NK-92 treated with Interleukin-12 subunit alpha and Interleukin-12 subunit beta, amount 100 ng/mL, for 24 hours (cell line): ENCODE data around the gene SLC9A2.

Source experiments
- DNase-seq: peaks from one replicate; lab custom pipeline; 2025; lab: John Stamatoyannopoulos, UW

The SLC9A2 gene

DNA sequence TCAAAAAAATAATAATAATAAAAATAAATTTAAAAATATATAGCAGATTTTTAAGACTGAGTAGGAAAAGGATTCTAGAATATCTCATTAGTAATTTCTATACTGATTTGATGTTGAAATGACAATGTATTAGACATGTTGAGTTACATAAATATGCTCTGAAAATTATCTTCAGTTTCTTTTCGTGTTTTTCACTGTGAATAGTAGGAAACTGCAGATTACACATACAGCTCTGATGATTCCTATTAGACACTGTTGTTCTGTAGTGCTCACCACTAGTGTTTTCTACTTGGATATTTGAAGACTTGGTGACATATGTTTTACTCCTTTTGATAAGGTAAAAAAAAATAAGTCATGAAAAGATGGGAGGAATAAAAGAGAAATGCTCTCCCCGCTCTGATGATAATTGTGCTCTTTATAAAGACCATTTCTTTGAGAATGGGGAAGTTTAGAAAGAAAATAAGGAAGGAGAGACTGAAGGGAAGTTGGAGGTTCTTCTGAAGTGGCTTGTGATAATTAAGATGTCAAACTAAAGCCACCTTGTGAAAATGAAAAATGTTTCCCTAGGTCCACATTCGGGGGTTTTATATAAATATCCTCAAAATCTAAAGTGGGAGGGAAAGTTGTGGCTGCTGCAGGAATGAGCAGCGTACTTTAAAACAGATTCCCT, 52.9 kb downstream of the SLC9A2 start:
- DNase-seq = no peak

DNA sequence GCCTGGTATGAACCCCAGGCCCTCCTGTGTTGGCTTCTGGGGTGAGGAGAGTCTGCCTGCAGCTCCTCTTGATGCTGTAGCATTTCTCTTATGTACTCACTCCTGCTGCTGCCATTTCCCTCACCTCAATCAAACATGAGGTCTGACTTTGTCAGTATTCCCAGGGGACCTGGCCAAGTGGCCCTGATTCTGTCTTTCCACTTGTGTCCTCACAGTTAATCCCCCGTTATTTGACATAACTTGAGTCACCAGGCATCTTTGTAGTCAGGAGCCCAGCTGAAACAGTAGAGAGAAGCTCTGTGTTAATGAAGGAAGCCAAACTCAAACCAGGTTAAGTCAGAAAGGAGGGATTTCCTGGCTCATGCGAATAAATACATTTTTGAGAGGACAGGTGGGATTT, 55.0 kb downstream of the SLC9A2 start:
- no peak for DNase-seq

DNA sequence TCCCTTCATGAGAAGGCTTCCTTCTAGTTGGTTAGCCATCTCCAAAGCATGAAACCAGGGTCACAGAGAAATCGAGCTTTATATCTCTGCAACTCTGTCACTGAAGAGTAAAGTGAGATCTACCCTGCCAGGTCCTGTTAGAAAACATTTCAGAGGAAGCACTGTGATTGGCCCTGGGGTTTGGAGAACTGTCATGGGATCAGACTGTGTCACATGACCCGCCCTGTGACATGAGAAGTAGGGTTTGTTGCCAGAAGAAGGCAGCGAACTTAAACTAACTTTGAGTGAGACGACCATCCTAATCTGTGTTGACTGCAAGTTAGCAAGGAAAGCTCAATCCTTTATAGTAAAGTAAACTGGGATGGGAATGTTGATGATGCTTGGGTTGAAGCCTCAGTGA, 55.5 kb downstream of the SLC9A2 start:
- no peak for DNase-seq

DNA sequence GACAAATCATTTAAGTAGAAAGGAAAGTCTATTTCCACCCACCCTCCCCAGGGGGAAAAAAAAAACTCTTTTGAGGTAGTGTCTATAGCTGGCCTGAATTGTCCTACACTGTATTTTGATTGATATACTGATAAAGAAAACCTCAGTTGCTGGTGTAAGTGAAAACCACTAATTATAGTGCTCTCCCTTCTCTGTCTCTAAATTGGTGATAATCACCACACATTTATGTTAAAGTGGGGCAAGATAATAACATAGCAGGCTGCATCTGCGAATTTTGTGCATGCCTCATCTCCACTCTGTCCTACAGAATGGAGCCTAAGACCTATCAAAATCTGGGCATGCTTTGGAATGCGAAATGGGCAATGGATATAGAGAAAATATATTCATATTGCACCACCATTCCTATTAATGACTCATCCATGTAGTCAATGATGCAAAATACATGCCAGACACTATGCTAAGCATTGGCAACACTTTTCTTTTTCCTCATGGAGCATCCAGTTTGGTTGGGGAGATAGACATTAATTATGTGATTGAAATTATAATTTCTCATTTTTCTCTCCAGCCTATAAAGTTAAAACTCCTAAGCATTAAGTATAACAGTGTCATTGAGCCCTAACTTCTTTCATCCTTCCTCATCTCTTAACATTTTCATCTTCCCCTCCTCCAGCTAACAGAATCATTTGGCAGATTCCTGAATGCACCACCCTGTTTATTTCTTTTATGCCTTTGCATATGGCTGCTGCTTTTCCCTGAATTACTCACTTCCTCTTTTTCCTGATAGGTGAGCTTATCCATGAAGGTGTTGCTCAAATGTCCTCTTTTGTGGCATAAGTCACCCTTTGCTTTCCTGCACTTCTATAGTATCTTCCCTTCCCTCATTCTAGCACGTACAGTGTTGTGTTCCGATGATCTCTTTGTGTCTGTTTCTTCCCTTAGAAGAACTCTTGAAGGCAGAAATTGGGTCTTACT, 58.2 kb downstream of the SLC9A2 start:
- DNase-seq = no peak

DNA sequence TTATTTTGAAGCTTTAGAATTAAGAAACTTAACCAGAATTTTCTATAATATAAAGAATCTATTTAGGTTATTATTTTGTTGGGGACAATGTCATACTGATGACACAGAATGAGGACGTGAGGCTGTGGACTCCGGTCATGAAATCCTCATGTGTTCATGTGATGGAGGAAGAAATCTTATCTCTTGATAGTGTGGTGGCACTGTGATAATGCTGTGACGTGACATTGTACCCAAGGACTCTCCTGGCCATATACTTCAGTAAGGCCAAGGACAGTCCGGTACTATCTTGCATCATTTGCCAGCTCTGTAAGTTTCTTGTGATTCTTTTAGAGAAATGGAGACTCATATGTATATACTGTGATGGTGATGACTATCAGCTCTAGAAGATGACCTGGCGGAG, 59.1 kb downstream of the SLC9A2 start:
- no peak for DNase-seq

DNA sequence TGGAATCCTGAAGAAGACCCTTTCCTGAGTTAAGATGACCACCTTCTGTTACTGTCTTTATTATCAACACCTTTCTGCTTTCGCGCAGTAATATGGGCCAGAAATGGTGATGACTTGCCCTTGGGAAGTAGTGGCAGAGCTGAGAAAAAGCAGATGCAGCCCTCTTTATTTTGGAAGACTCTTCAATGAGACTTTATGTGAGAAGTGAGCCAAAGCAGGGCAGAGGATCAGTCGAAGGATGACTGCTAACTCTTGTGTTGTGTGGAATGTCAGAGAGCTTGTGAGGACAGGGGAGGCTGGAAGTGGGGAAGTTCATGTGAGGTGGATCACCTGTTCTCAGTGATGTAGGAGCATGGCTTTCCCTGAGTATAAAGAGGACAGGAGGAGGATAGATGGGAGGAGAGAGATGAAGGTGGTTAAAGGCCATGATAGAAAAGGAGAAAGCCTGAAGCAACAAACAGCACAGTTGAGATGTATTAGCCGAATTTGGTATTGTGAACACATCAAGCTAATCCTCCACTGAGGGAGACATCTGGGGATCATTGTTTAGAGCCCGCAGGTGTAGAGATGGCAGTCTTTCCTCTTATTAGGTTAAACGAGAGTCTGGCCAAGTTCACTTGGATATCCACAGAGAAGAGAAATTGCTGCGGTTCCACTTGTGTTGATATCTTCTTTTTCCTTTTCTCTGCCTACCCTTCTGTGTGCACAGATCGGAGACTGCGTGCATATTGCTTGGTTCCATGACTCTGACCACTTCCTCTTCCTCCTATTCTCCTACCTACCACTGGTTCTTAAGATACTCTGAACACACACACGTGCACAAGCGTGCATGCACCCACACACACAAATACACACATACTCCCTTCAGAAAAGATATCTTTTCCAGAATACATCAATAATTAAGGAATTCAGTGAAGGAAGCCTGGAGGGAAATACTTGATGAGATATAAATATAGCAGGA, 67.4 kb downstream of the SLC9A2 start:
- no peak for DNase-seq

DNA sequence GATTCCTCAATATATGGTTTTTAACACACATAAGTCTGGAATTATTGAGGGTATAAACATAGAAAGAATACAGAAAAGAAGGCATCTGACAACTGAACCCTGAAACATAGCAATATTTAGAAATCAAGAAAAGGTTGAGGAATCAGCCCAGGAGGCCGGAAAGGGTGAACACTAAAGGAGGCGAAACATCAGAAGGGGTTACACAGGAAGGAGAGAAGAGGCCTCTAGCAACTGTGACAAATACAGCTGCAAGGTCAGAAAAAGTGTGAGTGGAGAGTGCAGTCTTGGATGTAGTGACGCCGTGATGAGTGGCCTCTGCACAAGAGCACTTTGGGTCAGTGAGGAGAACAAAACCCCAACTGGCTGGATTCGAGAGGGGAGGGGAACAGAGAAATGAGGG, 70.7 kb downstream of the SLC9A2 start:
- DNase-seq = no peak

DNA sequence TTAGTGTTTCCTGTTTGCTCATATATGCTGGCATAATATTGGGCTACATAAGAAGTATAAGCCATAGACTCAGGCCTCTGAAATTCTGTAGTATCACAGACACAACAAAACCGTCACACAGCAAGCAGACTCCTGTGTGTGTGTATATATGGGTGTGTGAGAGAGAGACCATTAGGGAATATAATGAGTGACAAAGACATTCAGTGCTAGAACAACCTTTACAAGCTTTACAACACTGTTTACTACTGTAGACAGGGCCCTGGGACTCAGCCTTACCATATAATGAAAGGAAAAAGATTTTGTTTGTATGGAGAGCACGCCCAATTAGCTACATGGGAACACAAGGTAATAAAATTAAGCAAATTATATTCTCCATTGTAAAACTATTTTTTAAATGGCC, 77.1 kb downstream of the SLC9A2 start:
- DNase-seq = no peak

DNA sequence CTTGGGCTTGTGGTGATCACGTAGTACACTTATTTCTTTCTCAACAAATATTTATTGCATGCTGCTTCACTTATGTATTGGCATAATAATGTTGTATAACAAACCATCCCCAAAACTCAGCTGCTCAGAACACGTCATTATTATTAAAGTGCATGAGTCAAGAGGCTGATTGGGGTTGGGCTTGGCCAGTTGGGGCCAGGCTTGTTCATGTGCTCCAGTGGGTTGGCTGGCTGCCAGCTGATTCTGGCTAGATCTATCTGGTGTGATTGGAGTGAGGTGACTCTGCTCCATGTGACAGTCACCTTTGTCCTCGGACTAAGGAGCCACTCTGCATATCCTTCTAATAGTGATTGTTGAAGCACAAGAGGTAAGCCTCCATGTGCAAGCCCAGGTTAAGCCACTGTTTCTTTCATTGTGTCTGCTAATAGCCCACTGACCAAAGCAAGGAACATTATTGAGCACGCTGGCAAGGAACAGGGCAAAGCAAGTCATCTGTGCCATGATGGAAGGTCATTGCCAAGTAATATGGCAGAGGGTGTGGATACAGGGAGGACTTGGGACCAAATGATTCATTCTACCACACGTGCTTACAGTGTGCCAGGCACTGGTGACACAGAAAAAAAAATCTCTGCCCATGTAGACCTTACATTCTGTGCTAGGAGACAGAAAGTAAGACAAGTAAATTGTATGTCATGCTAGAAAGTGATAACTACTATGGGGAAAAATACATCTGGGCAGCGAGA, 79.2 kb downstream of the SLC9A2 start:
- no peak for DNase-seq

DNA sequence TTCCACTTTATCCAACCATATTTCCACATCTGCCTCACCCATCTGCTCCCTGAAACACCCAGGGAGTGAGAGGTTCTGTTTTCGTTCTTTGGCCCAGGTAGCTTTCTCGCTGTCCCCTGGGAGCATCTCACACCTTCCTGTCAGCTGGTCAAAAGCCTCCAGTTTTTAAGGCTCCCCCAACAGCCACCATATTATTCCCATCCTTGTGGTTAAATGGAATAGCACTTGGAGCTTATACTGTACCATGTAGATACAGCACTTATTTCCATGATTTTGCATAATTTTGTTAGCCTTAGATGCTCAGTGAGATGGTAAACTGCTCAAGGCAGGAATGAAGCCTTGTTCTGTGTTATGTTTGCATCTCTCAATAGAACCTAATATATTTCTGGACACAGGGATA, 84.0 kb downstream of the SLC9A2 start:
- no peak for DNase-seq

DNA sequence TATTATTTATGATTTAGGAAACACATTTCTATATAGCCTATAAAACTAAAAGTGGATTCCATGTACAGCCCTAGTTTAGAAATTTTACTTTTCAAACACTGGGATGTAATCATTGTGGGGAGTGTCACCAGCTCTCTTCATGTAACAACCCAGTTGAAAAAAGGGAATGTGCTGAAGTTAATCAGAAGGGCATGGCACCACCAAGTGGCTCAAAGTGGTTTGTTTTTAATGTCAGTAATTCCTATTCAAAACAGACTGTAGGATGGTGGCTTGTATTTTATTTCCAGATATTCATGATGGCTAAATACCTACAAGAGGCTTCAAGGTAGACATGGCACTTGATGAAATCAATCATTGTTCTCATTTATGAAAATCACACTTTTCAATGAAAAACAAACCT, 84.4 kb downstream of the SLC9A2 start:
- DNase-seq = no peak

DNA sequence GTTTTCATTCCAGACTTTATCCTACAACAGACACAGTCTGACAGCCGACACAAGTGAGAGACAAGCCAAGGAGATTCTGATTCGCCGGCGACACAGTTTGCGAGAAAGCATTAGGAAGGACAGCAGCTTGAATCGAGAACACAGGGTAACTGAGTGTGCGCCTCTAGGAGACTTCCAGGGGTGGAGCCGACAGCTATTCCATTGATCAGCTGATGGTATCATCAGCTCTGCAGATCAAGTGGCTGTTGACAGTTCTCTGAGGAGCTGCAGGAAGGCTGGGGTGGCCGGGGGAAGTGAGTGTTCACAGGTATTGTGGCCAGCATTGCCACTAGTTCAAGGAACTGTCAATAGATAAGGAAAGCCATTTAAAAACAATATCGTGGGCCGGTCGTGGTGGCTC, 85.2 kb downstream of the SLC9A2 start:
- DNase-seq = no peak

DNA sequence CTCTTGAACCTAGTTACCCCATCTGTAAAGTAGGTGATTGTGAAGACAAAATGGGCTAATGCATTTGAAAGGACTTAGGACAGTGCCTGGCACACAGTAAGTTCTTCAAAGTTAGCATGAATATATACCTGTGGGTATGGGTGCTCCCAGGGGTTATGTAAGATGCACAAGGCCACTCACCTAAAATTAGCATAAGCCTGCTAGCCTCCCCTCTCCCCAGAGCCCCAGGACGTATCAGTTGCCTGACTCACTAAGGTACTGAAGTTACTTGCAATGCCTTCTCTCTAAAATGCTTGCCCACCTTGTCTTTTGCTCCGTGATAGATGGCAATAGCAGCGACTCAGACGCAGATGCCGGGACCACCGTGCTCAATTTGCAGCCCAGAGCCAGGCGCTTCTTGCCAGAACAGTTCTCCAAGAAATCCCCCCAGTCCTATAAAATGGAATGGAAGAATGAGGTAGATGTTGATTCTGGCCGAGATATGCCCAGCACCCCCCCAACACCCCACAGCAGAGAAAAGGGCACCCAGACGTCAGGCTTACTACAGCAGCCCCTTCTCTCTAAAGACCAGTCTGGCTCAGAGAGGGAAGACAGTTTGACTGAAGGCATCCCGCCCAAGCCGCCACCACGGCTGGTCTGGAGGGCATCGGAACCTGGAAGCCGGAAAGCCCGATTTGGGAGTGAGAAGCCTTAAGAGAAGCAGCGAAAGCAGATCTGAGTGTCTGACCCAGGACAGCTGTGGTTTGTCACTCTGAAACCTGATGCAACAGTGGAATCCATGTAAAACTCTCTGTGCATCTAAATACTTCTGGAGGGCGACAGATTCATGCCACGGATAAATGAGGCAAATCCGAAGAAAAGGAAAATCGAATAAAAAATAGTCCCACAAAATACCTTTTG, 88.7 kb downstream of the SLC9A2 start:
- no peak for DNase-seq

DNA sequence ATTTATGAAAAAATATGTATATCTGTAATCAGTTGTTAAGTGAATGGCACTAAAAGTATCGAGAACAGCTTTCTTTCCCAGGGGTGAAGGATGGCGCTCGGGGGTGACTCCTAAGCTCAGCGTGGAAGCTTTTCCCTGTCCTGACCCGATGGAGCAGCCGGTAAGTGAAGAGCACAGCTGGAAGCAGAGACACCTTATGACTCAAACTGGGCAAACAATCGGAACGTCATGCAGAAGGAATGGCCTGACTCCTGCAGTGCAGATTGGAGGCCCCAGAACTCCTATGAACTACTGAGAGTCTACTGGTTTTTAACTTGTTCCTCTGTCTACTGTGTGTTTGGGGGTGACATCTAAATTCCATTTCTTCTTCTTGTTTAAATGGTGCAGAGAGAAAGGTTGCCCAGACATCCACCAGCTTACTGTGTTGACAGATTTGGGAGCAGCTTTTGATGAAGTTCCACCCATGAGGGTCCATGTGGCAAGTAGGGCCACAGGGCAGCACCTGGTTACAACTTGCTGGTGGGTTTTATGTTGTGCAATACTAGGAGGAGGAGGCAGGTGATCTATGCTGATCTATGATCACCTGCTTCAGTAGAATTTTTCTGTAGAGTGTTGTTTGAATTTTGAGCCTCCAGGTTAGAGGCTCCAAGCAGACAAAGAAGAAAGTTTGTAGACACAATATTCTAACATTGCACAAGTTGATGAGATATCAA, 89.7 kb downstream of the SLC9A2 start:
- no peak for DNase-seq

DNA sequence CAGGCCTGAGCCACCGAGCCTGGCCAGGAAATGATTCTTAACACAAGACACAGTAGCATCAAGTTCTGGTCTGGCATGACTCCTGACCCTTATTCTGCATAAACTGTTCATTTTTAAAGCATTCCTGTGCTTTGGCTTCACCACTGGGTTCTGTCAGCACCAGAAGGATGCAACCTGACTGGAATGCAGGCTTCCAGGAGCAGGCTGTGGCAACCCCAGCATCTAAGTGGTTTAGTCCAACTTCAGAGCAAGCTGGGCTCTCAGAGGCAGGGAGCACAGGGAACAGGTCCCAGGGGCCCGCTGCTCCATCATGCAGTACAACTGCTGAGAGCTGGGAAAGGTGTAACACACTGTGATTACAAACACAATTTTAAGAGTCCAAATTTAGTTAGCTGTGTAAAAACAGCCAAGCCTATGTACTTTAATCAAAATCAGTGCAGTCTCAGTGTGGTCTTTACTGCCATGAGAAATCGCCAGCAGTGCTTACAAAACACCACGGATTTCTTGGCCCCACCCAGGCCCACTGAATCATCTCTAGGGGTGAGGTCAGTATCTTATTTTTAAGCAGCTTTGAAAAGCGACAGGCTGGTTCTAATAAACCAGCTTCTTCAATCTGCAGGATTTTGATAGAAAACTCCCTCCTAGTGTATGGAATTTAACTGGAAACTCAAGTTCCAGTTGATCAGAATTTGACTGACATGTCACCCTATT, 98.1 kb downstream of the SLC9A2 start:
- no peak for DNase-seq

DNA sequence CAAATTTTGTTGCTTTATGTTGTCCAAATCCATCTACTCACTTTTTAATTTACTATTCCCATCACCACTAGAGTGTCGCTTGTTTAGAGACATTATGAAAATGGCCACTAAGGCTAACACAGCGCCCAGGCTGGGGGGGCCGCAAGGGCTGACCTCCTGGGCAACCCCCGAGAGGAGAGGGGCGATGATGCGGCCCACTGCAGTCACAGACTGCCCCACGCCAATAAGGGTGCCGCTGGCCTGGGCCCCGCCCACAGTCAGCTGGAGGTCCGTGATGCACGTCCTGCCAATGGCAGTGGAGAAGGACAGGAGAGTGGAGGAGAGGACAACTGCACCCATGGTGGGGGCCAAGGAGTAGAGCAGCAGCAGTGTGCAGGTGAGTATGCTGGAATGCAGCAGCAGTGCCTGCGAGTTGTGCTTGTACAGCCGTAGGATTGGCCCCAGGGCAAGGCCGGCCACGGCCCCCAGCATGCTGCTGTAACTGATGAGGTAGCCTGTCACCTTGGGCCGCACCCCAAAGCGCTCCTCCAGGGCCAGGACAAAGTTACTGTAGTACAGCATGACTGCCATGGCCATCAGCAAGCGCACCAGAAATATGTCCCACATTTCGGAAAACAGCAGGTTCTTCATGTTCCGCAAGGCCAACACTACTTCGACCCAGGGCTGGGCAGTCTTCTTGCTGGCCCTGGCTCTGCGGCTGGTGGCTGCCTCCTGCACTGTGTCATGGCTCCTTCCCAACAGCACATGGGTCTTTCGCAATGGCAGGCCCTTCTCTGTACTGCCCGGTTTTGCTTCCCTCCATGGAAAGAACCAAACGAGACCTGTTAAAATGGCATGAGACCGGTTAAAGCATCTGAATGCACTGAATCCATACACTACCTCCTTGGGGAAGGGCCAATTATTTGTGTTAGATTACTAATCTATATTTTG, 99.3 kb downstream of the SLC9A2 start:
- DNase-seq = no peak

DNA sequence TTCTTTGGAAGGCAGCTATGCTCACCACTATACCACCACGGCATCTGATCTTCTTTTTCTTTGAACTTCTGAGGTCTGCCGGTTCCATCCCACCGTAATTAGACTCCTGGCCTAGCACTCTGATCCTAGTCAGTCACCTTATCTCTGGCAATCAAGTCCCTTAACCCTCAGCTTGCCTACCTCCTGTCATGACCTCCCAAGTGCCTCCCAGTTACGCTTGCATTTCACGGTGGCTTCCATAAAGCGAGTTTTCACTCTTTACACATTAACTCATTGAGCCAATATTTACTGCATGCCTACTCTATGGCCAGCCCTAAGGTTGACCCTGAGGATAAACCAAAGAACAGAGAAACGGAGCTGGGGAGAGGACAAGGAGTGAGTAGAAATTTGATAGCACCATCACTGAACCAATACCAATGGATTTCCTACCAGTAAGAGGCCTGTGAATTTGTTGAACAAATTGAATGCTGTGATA, 104.7 kb downstream of the SLC9A2 start:
- DNase-seq = no peak

DNA sequence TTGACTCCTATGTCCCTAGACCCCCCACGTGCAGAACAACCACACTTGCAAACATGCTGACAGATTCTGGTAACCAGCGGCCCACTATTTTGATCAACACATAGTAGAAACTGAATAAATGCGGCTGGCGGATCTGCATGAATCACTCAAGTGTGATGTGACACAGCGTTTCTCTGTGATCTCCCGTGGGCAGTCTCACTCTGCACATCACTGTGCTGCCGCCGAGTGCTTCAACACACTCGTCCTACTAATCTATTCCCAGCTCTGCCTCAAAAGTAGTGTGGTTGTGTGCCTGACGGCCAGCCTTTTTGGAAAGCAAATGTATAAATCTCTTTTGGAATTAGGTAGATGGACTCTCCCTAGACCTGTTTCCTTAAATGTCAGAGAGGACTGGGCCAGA, 105.2 kb downstream of the SLC9A2 start:
- no peak for DNase-seq
